Germinal center (tissue), 1 donor: Measurements from ENCODE around the gene PRDM13.
"Not testable (repeated sequence)": the region's sequence is repeated elsewhere in the genome, so short reads cannot be mapped to it uniquely, and the experiment has no call there.

ENCODE experiments used
- DNase-seq: peaks from one replicate; pipeline ENCODE4 v3.0.0; 2012; ENCODE audit warnings: mixed read lengths, low spot score

PRDM13 gene

GRCh38 chr6:99603421-99604165 lies 3.0 kb upstream of the PRDM13 start:
- peak; percentile 28 for DNase-seq

GRCh38 chr6:99604166-99605073 lies 2.2 kb upstream of the PRDM13 start:
- DNase-seq: no peak

GRCh38 chr6:99605074-99605734 lies 1.4 kb upstream of the PRDM13 start:
- DNase-seq: no peak

- no peak for DNase-seq
Measured at GRCh38 chr6:99605911-99606655, 550 bp upstream of the PRDM13 start.

- DNase-seq: no peak
Measured at GRCh38 chr6:99607416-99608036, 893 bp downstream of the PRDM13 start.

- DNase-seq: no peak
Measured at GRCh38 chr6:99608059-99608885, 1.6 kb downstream of the PRDM13 start.

- no peak for DNase-seq
Measured at GRCh38 chr6:99608886-99609482, 2.4 kb downstream of the PRDM13 start.

GRCh38 chr6:99609905-99610489 lies 3.4 kb downstream of the PRDM13 start:
- DNase-seq: no peak

GRCh38 chr6:99611148-99611547 lies 4.5 kb downstream of the PRDM13 start:
- no peak for DNase-seq

GRCh38 chr6:99612551-99613408 lies 6.1 kb downstream of the PRDM13 start:
- no peak for DNase-seq

- DNase-seq: peak; percentile 66
Measured at GRCh38 chr6:99613409-99613704, 6.7 kb downstream of the PRDM13 start.

- peak; percentile 62 for DNase-seq
Measured at GRCh38 chr6:99613705-99614429, 7.2 kb downstream of the PRDM13 start.

- peak; percentile 18 for DNase-seq
Measured at GRCh38 chr6:99614430-99615186, 8.0 kb downstream of the PRDM13 start.

- DNase-seq: no peak
Measured at GRCh38 chr6:99617131-99617530, 10.5 kb downstream of the PRDM13 start.

- DNase-seq: no peak
Measured at GRCh38 chr6:99618649-99619408, 12.2 kb downstream of the PRDM13 start.

GRCh38 chr6:99619409-99619762 lies 12.8 kb downstream of the PRDM13 start:
- DNase-seq: no peak

- not testable (repeated sequence) for DNase-seq
Measured at GRCh38 chr6:99622044-99622443, 15.4 kb downstream of the PRDM13 start.
